HepG2 (cell line): ENCODE results near the gene GPT2. TPM values are rescaled to one million over a fixed set of nuclear protein-coding genes. Genes with fewer than 3 reads are reported as not detected.

Source experiments
- GATA4 ChIP-seq: sonication (generic); IDR thresholded peaks from 2 replicates; pipeline ENCODE4 v1.6.1; 2016; ENCODE audit warnings: antibody characterized with exemption, low read depth, borderline replicate concordance
- NCOA2 ChIP-seq: sonication (generic); formaldehyde crosslinking; IDR thresholded peaks from 2 replicates; pipeline ENCODE4 v1.8.0; 2022; ENCODE audit warnings: inconsistent platforms
- SIX1 ChIP-seq: sonication (generic); formaldehyde crosslinking; IDR thresholded peaks from 2 replicates; pipeline ENCODE4 v1.4.0; 2020; ENCODE audit warnings: missing genetic modification reagents, borderline replicate concordance
- YEATS2 ChIP-seq: sonication (generic); formaldehyde crosslinking; IDR thresholded peaks from 2 replicates; pipeline ENCODE4 v1.4.0; 2020; ENCODE audit warnings: missing genetic modification reagents, borderline replicate concordance
- ZFP41 ChIP-seq: sonication (generic); formaldehyde crosslinking; IDR thresholded peaks from 2 replicates; pipeline ENCODE4 v1.4.0; 2020; ENCODE audit warnings: mild to moderate bottlenecking, missing genetic modification reagents, borderline replicate concordance
- ZNF18 ChIP-seq: sonication (generic); formaldehyde crosslinking; IDR thresholded peaks from 2 replicates; pipeline ENCODE4 v1.8.0; 2022; ENCODE audit warnings: mild to moderate bottlenecking, missing genetic modification reagents; ENCODE audit not compliant: insufficient replicate concordance
- ZNF563 ChIP-seq: sonication (generic); formaldehyde crosslinking; IDR thresholded peaks from 2 replicates; pipeline ENCODE4 v1.8.0; 2022; ENCODE audit warnings: mild to moderate bottlenecking, moderate library complexity, missing genetic modification reagents
- ZNF567 ChIP-seq: sonication (generic); formaldehyde crosslinking; IDR thresholded peaks from 2 replicates; pipeline ENCODE4 v1.8.1; 2023; ENCODE audit warnings: mild to moderate bottlenecking, missing genetic modification reagents, borderline replicate concordance
- ZNF615 ChIP-seq: sonication (generic); formaldehyde crosslinking; IDR thresholded peaks from 2 replicates; pipeline ENCODE4 v1.5.0; 2020; ENCODE audit warnings: mild to moderate bottlenecking, missing genetic modification reagents, borderline replicate concordance
- ZNF678 ChIP-seq: sonication (generic); formaldehyde crosslinking; IDR thresholded peaks from 2 replicates; pipeline ENCODE4 v1.4.0; 2020; ENCODE audit warnings: mild to moderate bottlenecking, missing genetic modification reagents
- ZNF709 ChIP-seq: sonication (generic); formaldehyde crosslinking; IDR thresholded peaks from 2 replicates; pipeline ENCODE4 v1.5.0; 2020; ENCODE audit warnings: mild to moderate bottlenecking, missing genetic modification reagents
- polyA plus RNA-seq, 8 experiments: library from polyadenylated mRNA; depleted of rRNA in 3 of 8; stranded (reverse) in 7 of 8; unstranded in 1 of 8; fragments of >200 nt; fragmentation: Illumina TruSeq in 4 of 8; extraction: Trizol in 4 of 8; gene quantifications; 2 replicates each; pipeline versions ENCODE4 v1.2.1 to v1.2.3, GENCODE V29; 2011 to 2016; ENCODE audit warnings: low read depth in 4 of 8, missing spikeins in 1 of 8, mixed read lengths in 1 of 8; ENCODE audit not compliant: insufficient read depth in 1 of 8
- total RNA-seq, 5 experiments: library from RNA; depleted of rRNA; stranded (reverse); fragments of >200 nt; fragmentation: Illumina TruSeq; extraction: Trizol; gene quantifications; 2 replicates each; pipeline ENCODE4 v1.2.3, GENCODE V29; 2016; ENCODE audit warnings: low read depth in 1 of 5
- TF ChIP-seq, protein P1 (sequence below): IDR thresholded peaks from 2 replicates; pipeline ENCODE4 v1.6.1; 2016; ENCODE audit warnings: low read depth, control low read depth
- TF ChIP-seq, protein P2 (sequence below): sonication (generic); formaldehyde crosslinking; IDR thresholded peaks from 2 replicates; pipeline ENCODE4 v1.4.0; 2020; ENCODE audit warnings: mild to moderate bottlenecking, missing genetic modification reagents
- TF ChIP-seq, protein P3 (sequence below): sonication (generic); formaldehyde crosslinking; IDR thresholded peaks from 2 replicates; pipeline ENCODE4 v1.4.0; 2020; ENCODE audit warnings: missing genetic modification reagents
- TF ChIP-seq, protein P4 (sequence below): sonication (generic); formaldehyde crosslinking; IDR thresholded peaks from 2 replicates; pipeline ENCODE4 v1.5.0; 2020; ENCODE audit warnings: missing genetic modification reagents, mild to moderate bottlenecking, borderline replicate concordance

Gene GPT2
- total and polyA plus RNA-seq, 2 of the 13 experiments (the other 11 are each of a cell fraction or from before 2014, with no cell fraction given) = 138 to 267 TPM

GRCh38 chr16:46948548-46949166 is 64.5 kb downstream of the GPT2 start (continued):
- TF ChIP-seq ZNF567 (no peak), ZNF709 (CRISPR knock-in tag) (no peak; the same call in 1 of the 2 replicates), ZNF678 (no peak), ZNF18 (CRISPR knock-in tag) (no peak), GATA4 (no peak), ZNF563 (0 out of 2 replicates have a peak, but pooled peaks have one; percentile 41), SIX1 (CRISPR knock-in tag) (no peak), YEATS2 (CRISPR knock-in tag) (no peak), NCOA2 (peak; percentile 45; the same call in 1 of the 2 replicates), ZNF615 (CRISPR knock-in tag) (no peak), ZFP41 (CRISPR knock-in tag) (0 out of 2 replicates have a peak, but pooled peaks have one; percentile 34)
- TF ChIP-seq, protein P1, sequence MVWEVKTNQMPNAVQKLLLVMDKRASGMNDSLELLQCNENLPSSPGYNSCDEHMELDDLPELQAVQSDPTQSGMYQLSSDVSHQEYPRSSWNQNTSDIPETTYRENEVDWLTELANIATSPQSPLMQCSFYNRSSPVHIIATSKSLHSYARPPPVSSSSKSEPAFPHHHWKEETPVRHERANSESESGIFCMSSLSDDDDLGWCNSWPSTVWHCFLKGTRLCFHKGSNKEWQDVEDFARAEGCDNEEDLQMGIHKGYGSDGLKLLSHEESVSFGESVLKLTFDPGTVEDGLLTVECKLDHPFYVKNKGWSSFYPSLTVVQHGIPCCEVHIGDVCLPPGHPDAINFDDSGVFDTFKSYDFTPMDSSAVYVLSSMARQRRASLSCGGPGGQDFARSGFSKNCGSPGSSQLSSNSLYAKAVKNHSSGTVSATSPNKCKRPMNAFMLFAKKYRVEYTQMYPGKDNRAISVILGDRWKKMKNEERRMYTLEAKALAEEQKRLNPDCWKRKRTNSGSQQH = no peak
- TF ChIP-seq, protein P2, sequence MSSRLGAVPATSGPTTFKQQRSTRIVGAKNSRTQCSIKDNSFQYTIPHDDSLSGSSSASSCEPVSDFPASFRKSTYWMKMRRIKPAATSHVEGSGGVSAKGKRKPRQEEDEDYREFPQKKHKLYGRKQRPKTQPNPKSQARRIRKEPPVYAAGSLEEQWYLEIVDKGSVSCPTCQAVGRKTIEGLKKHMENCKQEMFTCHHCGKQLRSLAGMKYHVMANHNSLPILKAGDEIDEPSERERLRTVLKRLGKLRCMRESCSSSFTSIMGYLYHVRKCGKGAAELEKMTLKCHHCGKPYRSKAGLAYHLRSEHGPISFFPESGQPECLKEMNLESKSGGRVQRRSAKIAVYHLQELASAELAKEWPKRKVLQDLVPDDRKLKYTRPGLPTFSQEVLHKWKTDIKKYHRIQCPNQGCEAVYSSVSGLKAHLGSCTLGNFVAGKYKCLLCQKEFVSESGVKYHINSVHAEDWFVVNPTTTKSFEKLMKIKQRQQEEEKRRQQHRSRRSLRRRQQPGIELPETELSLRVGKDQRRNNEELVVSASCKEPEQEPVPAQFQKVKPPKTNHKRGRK (CRISPR knock-in tag) = no peak
- TF ChIP-seq, protein P3, sequence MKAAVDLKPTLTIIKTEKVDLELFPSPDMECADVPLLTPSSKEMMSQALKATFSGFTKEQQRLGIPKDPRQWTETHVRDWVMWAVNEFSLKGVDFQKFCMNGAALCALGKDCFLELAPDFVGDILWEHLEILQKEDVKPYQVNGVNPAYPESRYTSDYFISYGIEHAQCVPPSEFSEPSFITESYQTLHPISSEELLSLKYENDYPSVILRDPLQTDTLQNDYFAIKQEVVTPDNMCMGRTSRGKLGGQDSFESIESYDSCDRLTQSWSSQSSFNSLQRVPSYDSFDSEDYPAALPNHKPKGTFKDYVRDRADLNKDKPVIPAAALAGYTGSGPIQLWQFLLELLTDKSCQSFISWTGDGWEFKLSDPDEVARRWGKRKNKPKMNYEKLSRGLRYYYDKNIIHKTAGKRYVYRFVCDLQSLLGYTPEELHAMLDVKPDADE (CRISPR knock-in tag) = no peak
- TF ChIP-seq, protein P4, sequence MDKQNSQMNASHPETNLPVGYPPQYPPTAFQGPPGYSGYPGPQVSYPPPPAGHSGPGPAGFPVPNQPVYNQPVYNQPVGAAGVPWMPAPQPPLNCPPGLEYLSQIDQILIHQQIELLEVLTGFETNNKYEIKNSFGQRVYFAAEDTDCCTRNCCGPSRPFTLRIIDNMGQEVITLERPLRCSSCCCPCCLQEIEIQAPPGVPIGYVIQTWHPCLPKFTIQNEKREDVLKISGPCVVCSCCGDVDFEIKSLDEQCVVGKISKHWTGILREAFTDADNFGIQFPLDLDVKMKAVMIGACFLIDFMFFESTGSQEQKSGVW = no peak
